Neural crest cell (in vitro differentiated cells): ENCODE results near the gene BNIP5. TPM values are rescaled to one million over a fixed set of nuclear protein-coding genes. Genes with fewer than 3 reads are reported as not detected.
A peak's percentile ranks its signal among the peaks of the same experiment; 100 is the strongest.

Source experiments
- DNase-seq: peaks from one replicate; pipeline ENCODE4 v3.0.0; 2021; ENCODE audit warnings: low read depth, mixed read lengths, low spot score
- H3K27ac Mint-ChIP-seq: one replicate; pipeline ENCODE4 v1.8.0; 2021; ENCODE audit warnings: mild to moderate bottlenecking, mixed read lengths; ENCODE audit not compliant: unreplicated experiment
- H3K27me3 Mint-ChIP-seq: 2 replicates; pipeline ENCODE4 v1.8.0; 2021; ENCODE audit warnings: low read depth, mild to moderate bottlenecking, mixed read lengths
- H3K36me3 Mint-ChIP-seq: 2 replicates; pipeline ENCODE4 v1.8.0; 2021; ENCODE audit warnings: low read depth, mild to moderate bottlenecking, mixed read lengths
- H3K4me1 Mint-ChIP-seq: 2 replicates; pipeline ENCODE4 v1.8.0; 2021; ENCODE audit warnings: mixed read lengths
- H3K4me3 Mint-ChIP-seq: one replicate; pipeline ENCODE4 v1.8.0; 2021; ENCODE audit warnings: mild to moderate bottlenecking, mixed read lengths
- H3K9me3 Mint-ChIP-seq: 2 replicates; pipeline ENCODE4 v1.8.0; 2021; ENCODE audit warnings: mixed read lengths
- CTCF ChIP-seq: fragments of 200-600 bp; sonication (generic); conservative IDR thresholded peaks from 2 replicates; pipeline ENCODE4 v1.5.0; 2021; ENCODE audit warnings: antibody characterized with exemption, mild to moderate bottlenecking
- total RNA-seq: library from RNA; stranded (reverse); gene quantifications from 2 replicates; pipeline ENCODE4 v1.2.1, GENCODE V29; 2021

BNIP5 gene
- total RNA-seq, 1 donor from 2014 or later, result not detected

GRCh38 chr6:36346486-36347273, 10.0 kb upstream of the BNIP5 start:
- Mint-ChIP-seq H3K27me3 (no peaks in the 10 kb centered on the region), H3K27ac (no peak overlapping the region), H3K36me3 (no peaks in the 10 kb centered on the region), H3K4me1 (peaks cover 10% of the 10 kb centered on the region), H3K4me3 (no peak overlapping the region), H3K9me3 (no peaks in the 10 kb centered on the region)
- no peak for DNase-seq
- TF ChIP-seq CTCF, result no peak

GRCh38 chr6:36345681-36346466, 9.2 kb upstream of the BNIP5 start:
- Mint-ChIP-seq H3K36me3 (no peaks in the 10 kb centered on the region), H3K9me3 (no peaks in the 10 kb centered on the region), H3K4me1 (peaks cover 9% of the 10 kb centered on the region), H3K27ac (no peak overlapping the region), H3K27me3 (peaks cover 1% of the 10 kb centered on the region), H3K4me3 (no peak overlapping the region)
- no peak for DNase-seq
- no peak for TF ChIP-seq CTCF

DNA sequence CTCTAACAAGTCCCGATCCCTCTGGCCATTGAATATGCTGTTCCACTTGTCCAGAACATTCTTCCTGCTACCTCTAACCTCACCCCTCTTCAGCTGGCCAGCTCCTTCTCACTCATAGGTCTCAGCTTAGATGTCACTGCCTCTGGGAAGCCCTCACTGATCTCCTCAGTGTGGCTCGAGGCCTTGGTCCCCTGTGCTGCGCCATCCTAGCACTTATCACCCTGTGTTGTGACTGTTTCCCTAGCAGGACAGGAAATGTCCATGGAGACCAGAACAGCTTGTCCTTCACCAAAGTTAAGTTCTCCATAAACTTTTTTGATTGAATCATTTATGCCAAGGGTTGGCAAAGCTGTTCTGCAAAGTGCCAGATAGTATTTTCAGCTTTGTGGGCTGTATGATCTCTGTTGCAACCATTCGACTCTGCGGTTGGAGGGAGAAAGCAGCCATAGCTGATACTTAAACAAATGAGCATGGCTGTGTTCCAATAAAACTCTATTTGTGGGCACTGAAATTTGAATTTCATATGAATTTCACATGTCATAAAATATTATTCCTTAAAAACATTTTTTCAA, 6.5 kb upstream of the BNIP5 start:
- H3K4me3 Mint-ChIP-seq, result no peak overlapping the region

GRCh38 chr6:36340618-36341454, 4.1 kb upstream of the BNIP5 start:
- Mint-ChIP-seq H3K36me3 (no peaks in the 10 kb centered on the region), H3K4me3 (peak overlapping the region; percentile 32), H3K4me1 (peaks cover 17% of the 10 kb centered on the region), H3K27me3 (peaks cover 19% of the 10 kb centered on the region), H3K27ac (no peak overlapping the region), H3K9me3 (no peaks in the 10 kb centered on the region)
- peak; percentile 98 for TF ChIP-seq CTCF
- peak; percentile 87 for DNase-seq

More for the DNA sequence above, 6.5 kb upstream of the BNIP5 start:
- no peaks in the 10 kb centered on the region for H3K9me3 Mint-ChIP-seq
- TF ChIP-seq CTCF, result no peak
- DNase-seq, result no peak
- peaks cover 17% of the 10 kb centered on the region for H3K27me3 Mint-ChIP-seq
- no peaks in the 10 kb centered on the region for H3K36me3 Mint-ChIP-seq
- H3K4me1 Mint-ChIP-seq, result peaks cover 17% of the 10 kb centered on the region
- no peak overlapping the region for H3K27ac Mint-ChIP-seq

DNA sequence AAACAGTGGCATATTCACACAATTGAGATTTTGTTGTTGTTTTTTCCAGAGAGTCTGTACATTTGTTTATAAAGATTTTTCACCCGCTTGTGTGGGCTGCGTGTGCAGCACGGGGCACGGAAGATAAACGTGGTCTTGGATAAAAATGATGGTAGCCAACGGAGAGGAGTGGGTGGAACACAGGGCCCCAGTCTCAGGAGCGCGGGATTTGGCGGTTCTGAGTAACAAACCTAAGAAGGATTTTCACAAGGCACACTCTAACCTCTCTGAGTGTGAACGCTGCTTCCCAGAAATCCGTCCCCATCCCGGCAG, 3.6 kb upstream of the BNIP5 start:
- Mint-ChIP-seq H3K9me3 (no peaks in the 10 kb centered on the region), H3K27ac (no peak overlapping the region), H3K27me3 (peaks cover 23% of the 10 kb centered on the region), H3K36me3 (no peaks in the 10 kb centered on the region), H3K4me1 (peaks cover 18% of the 10 kb centered on the region), H3K4me3 (no peak overlapping the region)
- no peak for DNase-seq
- no peak for TF ChIP-seq CTCF
